GM19438 (cell line): ENCODE data around the gene TRIM15.
"Not testable (repeated sequence)": the region's sequence is repeated elsewhere in the genome, so short reads cannot be mapped to it uniquely, and the experiment has no call there.

Experiments used
- ATAC-seq: cut with Tn5 transposase; IDR thresholded peaks from one replicate; pipeline ENCODE4 v1.9.1; 2021; ENCODE audit warnings: low read depth; ENCODE audit not compliant: unreplicated experiment

Gene TRIM15

DNA sequence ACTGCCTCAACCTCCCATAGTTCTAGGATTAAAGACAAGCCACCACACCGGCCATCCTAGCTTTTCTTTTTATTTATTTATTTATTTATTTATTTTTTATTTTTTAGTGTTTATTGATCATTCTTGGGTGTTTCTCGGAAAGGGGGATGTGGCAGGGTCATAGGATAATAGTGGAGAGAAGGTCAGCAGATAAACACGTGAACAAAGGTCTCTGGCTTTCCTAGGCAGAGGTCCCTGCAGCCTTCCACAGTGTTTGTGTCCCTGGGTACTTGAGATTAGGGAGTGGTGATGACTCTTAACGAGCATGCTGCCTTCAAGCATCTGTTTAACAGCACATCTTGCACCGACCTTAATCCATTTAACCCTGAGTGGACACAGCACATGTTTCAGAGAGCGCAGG is 58.0 kb downstream of the TRIM15 start:
- ATAC-seq, result not testable (repeated sequence)

DNA sequence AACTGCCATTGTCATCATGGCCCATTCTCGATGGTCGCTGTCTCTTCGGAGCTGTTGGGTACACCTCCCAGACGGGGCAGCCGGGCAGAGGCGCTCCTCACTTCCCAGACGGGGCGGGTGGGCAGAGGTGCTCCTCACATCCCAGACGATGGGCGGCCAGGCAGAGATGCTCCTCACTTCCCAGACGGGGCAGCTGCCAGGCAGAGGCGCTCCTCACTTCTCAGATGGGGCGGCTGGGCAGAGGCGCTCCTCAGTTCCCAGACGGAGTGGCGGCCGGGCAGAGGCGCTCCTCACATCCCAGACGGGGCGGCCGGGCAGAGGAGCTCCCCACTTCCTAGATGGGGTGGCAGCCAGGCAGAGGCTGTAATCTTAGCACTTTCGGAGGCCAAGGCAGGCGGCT is 58.6 kb downstream of the TRIM15 start:
- ATAC-seq, result not testable (repeated sequence)
